GM18507 (cell line): ENCODE results near the gene DNAJB9.
"Not testable (repeated sequence)": the region's sequence is repeated elsewhere in the genome, so short reads cannot be mapped to it uniquely, and the experiment has no call there.

Source experiments
- DNase-seq: peaks from one replicate; pipeline ENCODE4 v3.0.0; 2011; ENCODE audit warnings: low read depth; ENCODE audit not compliant: insufficient read length; ENCODE audit errors: extremely low spot score
- FAIRE-seq: peaks from 2 replicates; lab custom pipeline; 2011; peaks lifted over from hg19 to GRCh38; lab: Jason Lieb, UNC

DNAJB9 gene

GRCh38 chr7:108569381-108570145, at the start of gene DNAJB9, which contains the start of gene THAP5:
TSS of gene DNAJB9 (plus strand) at chr7:108569874. CDS start at chr7:108571727, 1,853 bp downstream.
TSS of gene THAP5 (minus strand) at chr7:108569706. CDS start at chr7:108569569, 137 bp downstream.
- FAIRE-seq (peak; percentile 97), DNase-seq (peak; percentile 94)

- no peak for DNase-seq
- FAIRE-seq, result no peak
These were observed 46.9 kb upstream of the DNAJB9 start for GRCh38 chr7:108522780-108523179.

GRCh38 chr7:108525327-108525984, 44.2 kb upstream of the DNAJB9 start:
- FAIRE-seq, result no peak
- peak; percentile 30 for DNase-seq

- DNase-seq (peak; percentile 93), FAIRE-seq (peak; percentile 99)
These were observed 43.5 kb upstream of the DNAJB9 start, which contains the start of gene PNPLA8 for GRCh38 chr7:108525985-108526767. TSS of gene PNPLA8 (minus strand) at chr7:108526135. CDS start at chr7:108515491, 10,644 bp downstream.

- FAIRE-seq, result no peak
- DNase-seq, result no peak
These were observed 43.0 kb upstream of the DNAJB9 start for GRCh38 chr7:108526768-108527017.

GRCh38 chr7:108528183-108528712, 41.4 kb upstream of the DNAJB9 start:
- FAIRE-seq, result no peak
- DNase-seq, result no peak

GRCh38 chr7:108529341-108529740, 40.3 kb upstream of the DNAJB9 start:
- FAIRE-seq, result no peak

GRCh38 chr7:108533712-108534111, 36.0 kb upstream of the DNAJB9 start:
- no peak for FAIRE-seq
- DNase-seq, result no peak

More at GRCh38 chr7:108529341-108529740, 40.3 kb upstream of the DNAJB9 start:
- no peak for DNase-seq

GRCh38 chr7:108535257-108535656, 34.4 kb upstream of the DNAJB9 start:
- FAIRE-seq (no peak), DNase-seq (no peak)

GRCh38 chr7:108535744-108536143, 33.9 kb upstream of the DNAJB9 start:
- FAIRE-seq, result no peak

GRCh38 chr7:108537229-108537628, 32.4 kb upstream of the DNAJB9 start:
- FAIRE-seq, result no peak
- no peak for DNase-seq

More at GRCh38 chr7:108535744-108536143, 33.9 kb upstream of the DNAJB9 start:
- no peak for DNase-seq

- not testable (repeated sequence) for FAIRE-seq, DNase-seq
These were observed 31.4 kb upstream of the DNAJB9 start for GRCh38 chr7:108538236-108538635.

GRCh38 chr7:108538685-108539084, 31.0 kb upstream of the DNAJB9 start:
- FAIRE-seq, DNase-seq: not testable (repeated sequence)

GRCh38 chr7:108541478-108541877, 28.2 kb upstream of the DNAJB9 start:
- no peak for DNase-seq
- no peak for FAIRE-seq

GRCh38 chr7:108548141-108548896, 21.4 kb upstream of the DNAJB9 start:
- not testable (repeated sequence) for FAIRE-seq, DNase-seq

GRCh38 chr7:108556665-108557064, 13.0 kb upstream of the DNAJB9 start:
- not testable (repeated sequence) for FAIRE-seq, DNase-seq

- DNase-seq, result no peak
- no peak for FAIRE-seq
These were observed 12.5 kb upstream of the DNAJB9 start for GRCh38 chr7:108557191-108557590.

GRCh38 chr7:108557617-108558016, 12.1 kb upstream of the DNAJB9 start:
- FAIRE-seq (no peak), DNase-seq (no peak)

- no peak for DNase-seq
- no peak for FAIRE-seq
These were observed 10.4 kb upstream of the DNAJB9 start for GRCh38 chr7:108559253-108559652.
